GM18511 (cell line): ENCODE results near the gene RAD51B.
"Not testable (repeated sequence)": the region's sequence is repeated elsewhere in the genome, so short reads cannot be mapped to it uniquely, and the experiment has no call there.

Experiments
- ATAC-seq: cut with Tn5 transposase; IDR thresholded peaks from one replicate; pipeline ENCODE4 v1.9.1; 2021; ENCODE audit warnings: mild to moderate bottlenecking, moderate library complexity; ENCODE audit not compliant: unreplicated experiment

The RAD51B gene

GRCh38 chr14:68193970-68194681 is 374.5 kb downstream of the RAD51B start:
- ATAC-seq = no peak

GRCh38 chr14:68195126-68195525 is 375.5 kb downstream of the RAD51B start:
- no peak for ATAC-seq

GRCh38 chr14:68198713-68199495 is 379.3 kb downstream of the RAD51B start:
- ATAC-seq = no peak

- no peak for ATAC-seq
Observed at GRCh38 chr14:68199554-68200151, 380.1 kb downstream of the RAD51B start.

- ATAC-seq = no peak
Observed at GRCh38 chr14:68203871-68204270, 384.3 kb downstream of the RAD51B start.

- ATAC-seq = no peak
Observed at GRCh38 chr14:68208218-68208617, 388.6 kb downstream of the RAD51B start.

GRCh38 chr14:68208626-68209317 is 389.2 kb downstream of the RAD51B start:
- no peak for ATAC-seq

- ATAC-seq = peak; percentile 89
Observed at GRCh38 chr14:68210729-68211299, 391.2 kb downstream of the RAD51B start.

- no peak for ATAC-seq
Observed at GRCh38 chr14:68211421-68211820, 391.8 kb downstream of the RAD51B start.

GRCh38 chr14:68211886-68212285 is 392.3 kb downstream of the RAD51B start:
- ATAC-seq = no peak

GRCh38 chr14:68212361-68212760 is 392.8 kb downstream of the RAD51B start:
- ATAC-seq = no peak

GRCh38 chr14:68214431-68214830 is 394.9 kb downstream of the RAD51B start:
- no peak for ATAC-seq

- ATAC-seq = no peak
Observed at GRCh38 chr14:68215629-68216028, 396.1 kb downstream of the RAD51B start.

GRCh38 chr14:68216079-68216478 is 396.5 kb downstream of the RAD51B start:
- no peak for ATAC-seq

- no peak for ATAC-seq
Observed at GRCh38 chr14:68216957-68217356, 397.4 kb downstream of the RAD51B start.

GRCh38 chr14:68217791-68218340 is 398.3 kb downstream of the RAD51B start:
- ATAC-seq = no peak

GRCh38 chr14:68219407-68219806 is 399.8 kb downstream of the RAD51B start:
- ATAC-seq = no peak

GRCh38 chr14:68221046-68221445 is 401.5 kb downstream of the RAD51B start:
- not testable (repeated sequence) for ATAC-seq

- no peak for ATAC-seq
Observed at GRCh38 chr14:68222154-68222553, 402.6 kb downstream of the RAD51B start.

- no peak for ATAC-seq
Observed at GRCh38 chr14:68222726-68223125, 403.1 kb downstream of the RAD51B start.

GRCh38 chr14:68223631-68224030 is 404.1 kb downstream of the RAD51B start:
- ATAC-seq = no peak
